Panc1 (cell line): Measurements from ENCODE around the gene SLX9. TPM values are rescaled to one million over a fixed set of nuclear protein-coding genes. Genes with fewer than 3 reads are reported as not detected.

Source experiments
- ATAC-seq: fragments of 200-7000 bp; cut with Tn5 transposase; 2 replicates; pipeline ENCODE4 v1.9.1; 2020; ENCODE audit warnings: mild to moderate bottlenecking, moderate library complexity
- BruUV-seq: library from RNA; stranded (reverse); fragments of 400-500 nt; replicated peaks from 2 replicates; lab custom pipeline; 2021; lab: Mats Ljungman, UMichigan
- CTCF ChIA-PET: fragments of 300-600 bp; sonication (Branson Sonifier 250); formaldehyde crosslinking; loops from one replicate; lab custom pipeline; 2022; ENCODE audit warnings: antibody characterized with exemption; lab: Charles Lee
- POLR2A ChIA-PET: fragments of 300-600 bp; sonication (Branson Sonifier 250); formaldehyde crosslinking; loops from one replicate; lab custom pipeline; 2022; ENCODE audit warnings: antibody characterized with exemption; lab: Charles Lee
- DNase-seq: peaks from one replicate; pipeline ENCODE4 v3.0.0-alpha.2; 2010; ENCODE audit warnings: low read depth, low spot score
- H3K27ac ChIP-seq: 2 replicates; pipeline ENCODE4 v1.5.1; 2011; ENCODE audit warnings: mild to moderate bottlenecking, low read length, inconsistent platforms
- H3K27me3 ChIP-seq: fragments of 200-500 bp; sonication (Bioruptor generic); 2 replicates; pipeline ENCODE4 v1.6.0; 2014; ENCODE audit warnings: low read length, inconsistent platforms; ENCODE audit not compliant: control insufficient read depth, insufficient read depth
- H3K36me3 ChIP-seq: fragments of 200-500 bp; sonication (Bioruptor generic); 2 replicates; pipeline ENCODE4 v1.5.1; 2014; ENCODE audit warnings: inconsistent platforms, mild to moderate bottlenecking, low read length, moderate library complexity; ENCODE audit not compliant: control insufficient read depth, insufficient read depth
- H3K4me1 ChIP-seq: 2 replicates; pipeline ENCODE4 v1.5.1; 2011; ENCODE audit warnings: inconsistent platforms, mild to moderate bottlenecking, low read length, moderate library complexity; ENCODE audit not compliant: control insufficient read depth, insufficient read depth
- H3K4me3 ChIP-seq, 2 experiments: 2 replicates each; pipeline ENCODE4 v1.5.1; 2011 to 2012; ENCODE audit warnings: low read depth in 2 of 2, low read length in 2 of 2, mild to moderate bottlenecking in 2 of 2, inconsistent platforms in 1 of 2, moderate library complexity in 1 of 2
- H3K9me3 ChIP-seq: fragments of 200-500 bp; sonication (Bioruptor generic); 2 replicates; pipeline ENCODE4 v1.5.1; 2014; ENCODE audit warnings: low read depth, mild to moderate bottlenecking, inconsistent platforms, low read length, moderate library complexity; ENCODE audit not compliant: control insufficient read depth, insufficient read depth
- CTCF ChIP-seq: fragments of 450-650 bp; IDR thresholded peaks from 2 replicates; pipeline ENCODE4 v1.5.1; 2017; ENCODE audit warnings: mild to moderate bottlenecking
- POLR2AphosphoS5 ChIP-seq: IDR thresholded peaks from 2 replicates; pipeline ENCODE4 v1.6.1; 2012; ENCODE audit warnings: mild to moderate bottlenecking, low read depth, low read length, moderate library complexity
- REST ChIP-seq, 2 experiments: IDR thresholded peaks; 2 replicates each; pipeline ENCODE4 v1.6.1; 2011 to 2012; ENCODE audit warnings: low read depth in 2 of 2, control low read depth in 1 of 2, low read length in 1 of 2, mild to moderate bottlenecking in 1 of 2, moderate library complexity in 1 of 2; ENCODE audit not compliant: insufficient read depth in 1 of 2
- SIN3A ChIP-seq: IDR thresholded peaks from 2 replicates; pipeline ENCODE4 v1.6.1; 2012; ENCODE audit warnings: low read depth, mild to moderate bottlenecking, low read length, moderate library complexity, borderline replicate concordance; ENCODE audit not compliant: insufficient read depth
- TCF7L2 ChIP-seq: IDR thresholded peaks from 2 replicates; pipeline ENCODE4 v1.6.1; 2011; ENCODE audit warnings: mild to moderate bottlenecking, low read depth, low read length, inconsistent platforms
- in situ Hi-C: cut with HindIII; loops from 2 replicates; pipeline ENCODE4 v1.10.0; 2016; ENCODE audit warnings: low sequenced_read_pairs, low pct_unique_long_range_greater_than_20kb
- intact Hi-C: fragments of 100-400 bp; cut with micrococcal nuclease; formaldehyde crosslinking; loops from one replicate; pipeline ENCODE4 v1.10.0; 2022; ENCODE audit not compliant: unreplicated experiment
- total RNA-seq: library from RNA; stranded (reverse); gene quantifications from one replicate; pipeline ENCODE4 v1.2.1, GENCODE V29; 2021; ENCODE audit not compliant: unreplicated experiment

The SLX9 gene
- total RNA-seq, 1 experiment from 2014 or later, result 50.9 TPM

GRCh38 chr21:44907966-44908895 lies 31.6 kb upstream of the SLX9 start:
- POLR2A ChIA-PET, result no interaction called here
- no peaks in the 10 kb centered on the region for H3K36me3 ChIP-seq
- TF ChIP-seq SIN3A (no peak), CTCF (no peak), TCF7L2 (no peak), POLR2AphosphoS5 (no peak), REST (IDR thresholded peaks at IDR 0.05; ENCODE audit: insufficient read depth in 1 of 2, low read depth in 2 of 2, low read length in 1 of 2) (no peak)
- DNase-seq (no peak), ATAC-seq (no peak)
- BruUV-seq, result no TSS peak
- H3K9me3 ChIP-seq, result no peaks in the 10 kb centered on the region
- intact Hi-C loops (no loop called here), in situ Hi-C loops (no loop called here)
- peaks cover 18% of the 10 kb centered on the region for H3K4me1 ChIP-seq
- no peak overlapping the region for H3K4me3 ChIP-seq
- no peaks in the 10 kb centered on the region for H3K27me3 ChIP-seq
- H3K27ac ChIP-seq, result no peak overlapping the region
- CTCF ChIA-PET, result no interaction called here

GRCh38 chr21:44908908-44909307 lies 30.9 kb upstream of the SLX9 start:
- Histone ChIP-seq H3K9me3 (no peaks in the 10 kb centered on the region), H3K27me3 (no peaks in the 10 kb centered on the region), H3K4me3 (no peak overlapping the region), H3K36me3 (no peaks in the 10 kb centered on the region), H3K4me1 (peaks cover 24% of the 10 kb centered on the region), H3K27ac (no peak overlapping the region)
- POLR2A ChIA-PET, result no interaction called here
- ATAC-seq (no peak), DNase-seq (no peak)
- CTCF ChIA-PET, result no interaction called here
- TF ChIP-seq TCF7L2 (no peak), REST (IDR thresholded peaks at IDR 0.05; ENCODE audit: insufficient read depth in 1 of 2, low read depth in 2 of 2, low read length in 1 of 2) (no peak), POLR2AphosphoS5 (no peak), CTCF (no peak), SIN3A (no peak)
- intact Hi-C loops, result no loop called here
- in situ Hi-C loops, result no loop called here
- no TSS peak for BruUV-seq
